IPS DF 4.7 (cell line): ENCODE results near the gene TMEM165.
"Not testable (repeated sequence)": the region's sequence is repeated elsewhere in the genome, so short reads cannot be mapped to it uniquely, and the experiment has no call there.

Experiments used
- DNase-seq: peaks from one replicate; pipeline ENCODE4 v3.0.0-alpha.2; 2013; ENCODE audit warnings: low spot score; ENCODE audit errors: extremely low read depth

Gene TMEM165, protein sequence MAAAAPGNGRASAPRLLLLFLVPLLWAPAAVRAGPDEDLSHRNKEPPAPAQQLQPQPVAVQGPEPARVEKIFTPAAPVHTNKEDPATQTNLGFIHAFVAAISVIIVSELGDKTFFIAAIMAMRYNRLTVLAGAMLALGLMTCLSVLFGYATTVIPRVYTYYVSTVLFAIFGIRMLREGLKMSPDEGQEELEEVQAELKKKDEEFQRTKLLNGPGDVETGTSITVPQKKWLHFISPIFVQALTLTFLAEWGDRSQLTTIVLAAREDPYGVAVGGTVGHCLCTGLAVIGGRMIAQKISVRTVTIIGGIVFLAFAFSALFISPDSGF

DNA sequence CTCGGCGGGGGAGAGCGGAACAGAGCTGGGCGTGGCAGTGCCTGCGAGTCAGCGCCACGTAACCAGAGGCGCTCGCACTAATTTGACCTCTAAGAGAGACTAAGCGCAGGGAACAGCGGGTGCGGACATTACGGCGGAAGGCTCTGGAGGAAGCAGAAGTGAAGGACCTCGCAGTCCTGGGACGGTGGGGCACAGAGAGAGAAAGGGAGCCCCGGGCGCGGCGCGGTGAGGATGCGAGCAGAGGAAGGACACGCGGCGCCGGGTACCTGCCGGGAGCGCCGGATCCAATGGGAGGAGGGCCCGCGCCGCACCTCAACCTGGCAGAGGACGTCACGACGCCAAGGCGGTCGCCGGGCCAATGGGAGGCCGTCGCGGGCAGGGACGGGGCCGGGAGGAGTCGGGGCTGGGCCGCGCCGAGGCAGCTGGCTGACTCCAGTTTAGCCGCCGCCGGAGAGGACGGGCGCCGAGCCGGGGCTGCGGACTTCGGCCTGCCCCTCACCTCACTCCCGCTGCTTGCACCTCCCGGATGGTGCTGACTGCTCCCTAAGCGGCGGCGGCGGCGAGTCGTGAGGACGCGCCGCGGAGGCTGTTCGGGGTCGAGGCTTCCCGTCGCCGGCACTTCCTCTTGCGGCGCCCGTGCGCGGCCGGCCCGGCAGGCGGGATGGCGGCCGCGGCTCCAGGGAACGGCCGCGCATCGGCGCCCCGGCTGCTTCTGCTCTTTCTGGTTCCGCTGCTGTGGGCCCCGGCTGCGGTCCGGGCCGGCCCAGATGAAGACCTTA lies at the start of gene TMEM165:
Gene TMEM165, plus strand, starts transcription at position 429 of the 779 bp plus-strand sequence. Its CDS starts 233 bp downstream, at position 662.
- peak; percentile 22 for DNase-seq

DNA sequence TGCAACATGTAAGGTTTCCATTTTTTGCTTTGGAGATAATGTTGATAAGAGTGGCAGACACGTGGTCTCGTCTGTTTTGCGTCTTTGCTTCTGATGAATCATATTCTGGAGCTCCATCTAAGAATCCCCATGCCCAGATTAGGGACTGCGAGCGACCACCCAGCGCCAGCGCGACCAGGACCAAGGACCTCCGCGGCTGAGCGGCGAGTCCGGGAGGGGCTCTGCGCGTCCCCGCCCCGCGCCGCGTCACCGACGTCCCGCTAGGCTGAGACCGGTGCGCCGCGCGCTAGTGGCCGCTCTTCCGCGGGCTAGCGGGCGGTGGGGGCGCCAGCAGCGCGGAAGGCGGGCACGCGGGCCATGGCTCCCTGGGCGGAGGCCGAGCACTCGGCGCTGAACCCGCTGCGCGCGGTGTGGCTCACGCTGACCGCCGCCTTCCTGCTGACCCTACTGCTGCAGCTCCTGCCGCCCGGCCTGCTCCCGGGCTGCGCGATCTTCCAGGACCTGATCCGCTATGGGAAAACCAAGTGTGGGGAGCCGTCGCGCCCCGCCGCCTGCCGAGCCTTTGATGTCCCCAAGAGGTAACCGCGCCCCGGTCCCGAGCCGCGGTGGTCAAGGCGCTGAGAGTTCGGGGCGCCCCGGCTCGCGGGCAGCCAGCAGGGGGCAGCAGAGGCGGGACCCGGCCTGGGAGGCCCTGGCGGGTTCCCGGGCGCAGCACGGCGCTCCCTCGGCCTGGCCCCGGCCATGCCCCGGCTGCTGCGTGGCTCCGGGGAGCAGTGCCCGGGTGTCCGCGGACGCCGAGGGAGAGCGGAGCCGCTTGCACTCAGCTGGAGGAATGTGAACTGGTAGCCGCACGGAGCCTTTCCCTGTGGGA lies 49.5 kb upstream of the TMEM165 start, which contains the start of gene SRD5A3:
Gene SRD5A3, plus strand, starts transcription at position 263 of the 871 bp plus-strand sequence. Its CDS starts 95 bp downstream, at position 358.
- no peak for DNase-seq

DNA sequence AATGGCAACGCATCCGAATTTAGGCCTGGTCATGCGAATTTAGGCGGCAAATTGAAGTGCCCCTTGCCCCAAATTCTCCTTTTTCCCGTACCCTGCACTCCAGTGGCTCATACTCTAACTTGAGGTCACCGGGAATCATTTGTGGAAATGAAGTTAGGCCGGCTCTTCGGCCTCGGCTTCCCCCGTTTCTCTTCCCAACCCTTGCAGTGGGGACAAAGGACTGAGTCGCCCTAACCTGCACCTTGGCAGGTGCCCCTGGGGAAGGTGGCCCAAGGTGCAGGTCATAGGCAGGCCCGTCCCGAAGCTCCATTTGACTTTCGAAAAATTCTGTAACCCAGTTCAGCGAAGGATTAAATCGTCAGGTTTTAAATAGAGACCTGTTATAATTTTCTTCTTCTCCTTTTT lies 48.9 kb upstream of the TMEM165 start:
- no peak for DNase-seq

DNA sequence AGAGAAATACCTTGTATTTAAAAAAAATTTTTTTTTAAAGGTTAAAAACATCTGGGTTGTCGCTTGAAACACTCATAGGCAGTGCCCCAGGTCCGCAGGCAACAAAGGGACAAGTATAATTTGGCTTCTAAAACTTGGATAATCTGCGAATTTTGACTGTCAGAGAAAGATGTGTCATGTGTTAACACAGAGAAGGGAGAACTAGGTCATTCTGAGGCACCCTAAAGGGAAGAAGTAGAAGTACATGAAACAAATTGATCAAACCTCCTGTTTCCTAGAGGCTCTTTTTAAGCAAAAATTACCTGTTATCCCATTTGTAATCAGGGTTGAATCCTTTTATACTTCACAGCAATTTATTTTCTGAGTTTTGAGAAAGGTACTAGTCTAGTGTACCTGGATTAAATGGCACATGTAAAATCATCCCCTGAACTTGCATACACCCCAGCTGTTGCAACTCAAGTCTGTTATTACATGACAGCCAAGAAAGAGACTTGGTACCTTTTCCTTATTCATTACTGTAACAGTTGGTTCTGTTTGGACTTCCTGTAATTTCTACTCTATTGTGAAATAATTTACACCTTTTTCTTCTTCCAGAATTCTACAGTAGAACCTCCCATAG lies 48.0 kb upstream of the TMEM165 start:
- no peak for DNase-seq

DNA sequence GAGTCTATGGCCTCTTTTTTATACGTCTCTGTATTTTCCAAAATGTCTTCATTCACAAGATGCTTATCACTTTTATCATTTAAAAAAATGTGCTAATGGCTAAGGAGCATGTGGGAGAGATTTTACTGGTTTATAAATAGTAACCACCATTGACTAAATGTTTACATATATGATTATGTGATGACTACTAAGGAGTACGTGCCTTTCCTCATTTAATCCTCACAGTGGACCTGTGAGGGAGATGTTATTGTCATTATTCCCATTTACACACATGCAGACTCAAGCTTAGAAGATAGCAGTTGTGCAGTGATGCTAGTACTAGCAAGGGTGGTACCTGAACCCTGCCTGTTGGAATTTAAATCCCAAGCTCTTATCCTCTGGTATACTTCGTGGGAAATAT lies 47.3 kb upstream of the TMEM165 start:
- DNase-seq = no peak

DNA sequence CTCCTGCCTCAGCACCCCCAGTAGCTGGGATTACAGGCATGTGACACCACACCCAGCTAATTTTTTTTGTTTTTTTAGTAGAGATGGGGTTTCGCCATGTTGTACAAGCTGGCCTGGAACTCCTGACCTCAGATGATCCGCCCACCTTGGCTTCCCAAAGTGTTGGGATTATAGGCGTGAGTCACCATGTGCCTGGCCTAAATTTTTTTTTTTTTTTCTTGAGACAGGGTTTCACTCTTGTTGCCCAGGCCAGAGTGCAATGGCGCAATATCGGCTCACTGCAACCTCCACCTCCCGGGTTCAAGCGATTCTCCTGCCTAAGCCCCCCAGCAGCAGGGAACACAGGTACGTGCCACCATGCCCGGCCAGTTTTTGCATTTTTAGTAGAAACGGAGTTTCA lies 44.9 kb upstream of the TMEM165 start:
- DNase-seq = not testable (repeated sequence)

DNA sequence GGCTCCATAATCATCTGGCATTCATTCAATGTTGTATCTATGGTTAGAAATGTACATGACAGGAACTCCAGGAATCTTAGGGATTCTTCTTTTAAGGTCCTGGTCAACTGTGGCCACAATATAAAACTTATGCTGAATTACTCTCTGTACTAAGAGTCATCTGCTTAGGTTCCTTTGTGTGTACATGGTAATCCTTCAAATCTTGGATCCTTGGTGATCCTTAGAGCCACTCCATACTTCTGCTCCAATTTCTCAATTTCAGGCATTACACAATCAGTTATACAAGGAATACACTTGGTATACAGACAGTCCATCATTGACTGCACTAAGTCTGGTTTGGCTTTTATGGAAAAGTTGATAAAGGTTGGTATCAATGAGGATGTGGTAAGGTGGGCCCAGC lies 43.9 kb upstream of the TMEM165 start:
- no peak for DNase-seq

DNA sequence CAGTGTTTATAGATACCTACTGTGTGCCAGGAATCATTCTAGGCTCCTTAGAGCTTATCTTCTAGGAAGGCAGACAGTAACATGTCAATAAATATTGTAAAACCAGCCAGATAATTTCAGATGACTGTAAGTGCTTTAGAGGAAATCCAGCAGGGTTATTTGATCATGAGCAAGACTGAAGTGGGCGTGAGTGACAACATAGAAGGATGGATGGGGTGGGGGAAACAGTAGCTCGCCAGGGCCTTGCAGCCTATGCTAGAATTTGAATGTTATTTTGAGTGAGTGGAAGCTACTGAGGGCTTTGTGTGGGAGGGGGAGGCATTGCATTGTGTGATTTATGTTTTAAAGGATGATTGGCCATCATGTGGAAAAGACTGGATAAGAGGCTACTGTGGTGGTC lies 43.0 kb upstream of the TMEM165 start:
- DNase-seq = no peak

DNA sequence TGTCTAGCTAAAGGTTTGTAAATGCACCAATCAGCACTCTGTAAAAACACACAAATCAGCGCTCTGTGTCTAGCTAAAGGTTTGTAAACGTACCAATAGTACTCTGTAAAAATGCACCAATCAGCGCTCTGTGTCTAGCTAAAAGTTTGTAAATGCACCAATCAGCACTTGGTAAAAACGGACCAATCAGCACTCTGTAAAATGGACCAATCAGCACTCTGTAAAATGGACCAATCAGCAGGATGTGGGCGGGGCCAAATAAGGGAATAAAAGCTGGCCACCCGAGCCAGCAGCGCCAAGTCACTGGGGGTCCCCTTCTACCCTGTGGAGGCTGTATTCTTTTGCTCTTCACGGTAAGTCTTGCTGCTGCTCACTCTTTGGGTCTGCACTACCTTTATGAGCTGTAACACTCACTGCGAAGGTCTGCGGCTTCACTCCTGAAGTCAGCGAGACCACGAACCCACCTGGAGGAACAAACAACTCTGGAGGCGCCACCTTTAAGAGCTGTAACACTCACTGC lies 42.5 kb upstream of the TMEM165 start:
- DNase-seq = not testable (repeated sequence)

DNA sequence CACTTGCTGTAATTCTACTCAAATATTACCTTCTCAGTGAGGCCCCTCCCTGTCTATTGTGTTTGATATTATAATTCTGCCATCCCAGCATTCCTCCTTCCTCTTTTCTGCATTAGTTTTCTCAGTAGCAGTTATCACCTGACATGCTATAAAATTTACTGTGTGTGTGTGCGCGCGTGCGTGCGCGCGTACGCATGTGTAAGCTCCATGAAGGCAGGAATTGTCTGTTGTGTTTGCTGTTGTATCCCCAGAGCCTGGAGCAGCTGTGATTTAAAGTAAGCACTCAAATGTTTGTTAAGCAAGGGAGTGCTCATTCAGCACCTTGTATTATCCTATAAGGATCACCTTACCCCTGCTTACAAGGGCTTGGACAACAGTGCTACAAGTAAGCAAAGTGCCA lies 41.1 kb upstream of the TMEM165 start:
- no peak for DNase-seq

DNA sequence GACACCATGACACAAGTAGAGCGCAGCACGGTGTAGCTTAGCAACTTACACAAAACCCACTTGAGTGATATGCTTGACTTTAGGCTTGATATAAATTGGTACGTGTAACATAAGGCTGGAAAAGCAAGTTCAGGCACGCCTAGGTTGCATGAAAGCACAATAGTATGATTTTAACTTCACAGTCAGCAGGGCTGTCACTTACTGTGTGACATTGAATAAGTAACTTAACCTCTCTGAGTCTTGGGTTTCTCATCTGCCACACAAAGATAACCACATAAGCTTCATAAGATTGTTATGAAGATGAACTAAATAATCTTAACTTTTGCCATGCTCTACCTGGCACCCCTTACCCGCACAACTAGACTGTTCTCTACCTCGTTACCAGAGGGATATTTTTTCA lies 40.2 kb upstream of the TMEM165 start:
- DNase-seq = no peak

DNA sequence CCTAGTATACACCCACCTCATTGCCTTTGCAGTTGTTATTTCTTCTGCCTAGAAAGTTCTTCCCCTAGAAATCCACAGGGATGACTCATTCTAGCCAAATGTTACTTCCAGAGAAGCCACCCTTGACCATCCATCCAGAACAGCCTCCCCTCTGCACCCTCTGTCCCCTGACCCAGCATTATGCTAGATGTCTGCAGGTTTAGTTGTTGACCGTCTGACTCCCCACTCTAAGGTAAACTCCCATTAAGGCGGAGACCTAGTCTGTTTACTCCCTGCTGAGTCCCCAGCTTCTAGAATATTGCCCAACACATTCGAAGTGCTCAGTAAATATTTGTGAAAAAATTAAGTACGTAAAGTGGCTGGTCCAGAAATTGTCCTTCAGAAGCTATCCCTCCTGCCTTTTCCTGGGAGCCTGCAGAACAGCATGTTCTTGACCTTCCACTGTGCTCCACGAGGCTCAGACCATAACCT lies 38.7 kb upstream of the TMEM165 start:
- no peak for DNase-seq

DNA sequence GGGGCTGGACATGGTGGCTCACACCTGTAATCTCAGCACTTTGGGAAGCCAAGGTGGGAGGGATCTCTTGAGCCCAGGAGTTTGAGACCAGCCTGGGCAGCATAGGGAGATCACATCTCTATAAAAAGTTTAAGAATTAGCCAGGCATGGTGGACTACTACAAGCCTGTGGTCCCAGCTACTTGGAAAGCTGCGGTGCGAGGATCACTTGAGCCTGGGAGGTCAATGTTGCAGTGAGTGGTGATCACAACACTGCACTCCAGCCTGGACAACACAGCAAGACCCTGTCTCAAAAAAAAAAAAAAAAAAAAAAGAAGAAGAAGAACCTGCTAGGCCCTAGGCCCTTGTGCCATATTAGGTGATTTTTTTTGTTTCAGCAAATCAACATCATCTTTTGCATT lies 37.5 kb upstream of the TMEM165 start:
- DNase-seq = no peak

DNA sequence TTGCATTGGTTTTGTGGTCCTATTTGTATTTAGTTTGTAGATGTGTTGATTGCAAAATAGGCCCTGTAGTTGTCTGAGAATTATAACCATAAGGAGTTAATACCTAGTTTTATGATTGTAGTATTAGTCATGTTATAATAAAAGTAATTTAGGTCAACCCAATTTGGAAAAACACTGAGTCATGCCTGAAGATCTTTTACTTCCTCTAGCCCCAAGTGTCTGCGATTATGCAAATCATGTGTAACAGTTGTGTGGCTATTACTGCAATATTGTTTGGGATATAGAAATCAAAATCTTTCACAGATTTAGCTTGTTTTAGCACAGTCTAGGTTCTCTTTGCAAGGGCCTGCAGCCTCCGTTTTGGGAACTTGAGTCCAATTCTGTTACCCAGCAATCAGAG lies 37.1 kb upstream of the TMEM165 start:
- DNase-seq = no peak

DNA sequence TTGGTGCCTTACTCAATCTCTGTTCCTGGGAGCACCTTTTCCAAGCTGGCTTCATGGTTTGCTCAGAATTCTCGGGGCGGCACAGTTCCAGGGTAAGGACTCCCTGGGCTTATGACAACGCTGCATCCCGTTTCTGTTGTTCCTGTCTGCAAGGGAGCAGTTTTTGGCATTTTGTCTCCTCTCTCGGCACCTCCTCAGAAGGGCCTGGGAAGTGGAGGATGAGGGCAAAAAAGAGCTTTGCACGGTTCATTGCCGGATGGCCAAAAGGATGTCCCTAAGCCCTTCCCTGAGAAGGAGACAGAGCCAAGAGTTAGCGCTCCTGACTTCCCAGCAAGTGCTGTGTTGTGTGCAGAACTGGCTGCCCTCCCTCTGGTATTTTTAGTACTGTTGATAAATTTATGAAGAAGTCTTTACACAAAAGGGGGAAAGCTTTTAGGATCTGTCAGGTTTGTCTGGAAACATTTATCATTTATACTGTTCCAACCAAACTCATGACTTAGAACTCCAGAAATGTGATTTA lies 36.3 kb upstream of the TMEM165 start:
- DNase-seq = no peak

DNA sequence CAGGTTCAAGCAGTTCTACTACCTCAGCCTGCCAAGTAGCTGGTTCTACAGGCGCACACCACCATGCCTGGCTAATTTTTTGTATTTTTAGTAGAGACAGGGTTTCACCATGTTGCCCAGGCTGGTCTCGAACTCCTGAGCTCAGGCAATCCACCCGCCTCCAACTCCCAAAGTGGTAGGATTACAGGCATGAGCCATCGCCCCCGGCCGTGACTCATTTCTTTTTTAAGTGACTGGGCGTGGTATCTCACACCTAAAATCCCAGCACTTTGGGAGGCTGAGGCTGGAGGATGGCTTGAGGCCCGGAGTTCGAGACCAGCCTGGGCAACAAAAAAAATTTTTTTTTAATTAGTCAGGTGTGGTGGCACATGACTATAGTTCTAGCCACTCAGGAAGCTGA lies 32.8 kb upstream of the TMEM165 start:
- DNase-seq = not testable (repeated sequence)

DNA sequence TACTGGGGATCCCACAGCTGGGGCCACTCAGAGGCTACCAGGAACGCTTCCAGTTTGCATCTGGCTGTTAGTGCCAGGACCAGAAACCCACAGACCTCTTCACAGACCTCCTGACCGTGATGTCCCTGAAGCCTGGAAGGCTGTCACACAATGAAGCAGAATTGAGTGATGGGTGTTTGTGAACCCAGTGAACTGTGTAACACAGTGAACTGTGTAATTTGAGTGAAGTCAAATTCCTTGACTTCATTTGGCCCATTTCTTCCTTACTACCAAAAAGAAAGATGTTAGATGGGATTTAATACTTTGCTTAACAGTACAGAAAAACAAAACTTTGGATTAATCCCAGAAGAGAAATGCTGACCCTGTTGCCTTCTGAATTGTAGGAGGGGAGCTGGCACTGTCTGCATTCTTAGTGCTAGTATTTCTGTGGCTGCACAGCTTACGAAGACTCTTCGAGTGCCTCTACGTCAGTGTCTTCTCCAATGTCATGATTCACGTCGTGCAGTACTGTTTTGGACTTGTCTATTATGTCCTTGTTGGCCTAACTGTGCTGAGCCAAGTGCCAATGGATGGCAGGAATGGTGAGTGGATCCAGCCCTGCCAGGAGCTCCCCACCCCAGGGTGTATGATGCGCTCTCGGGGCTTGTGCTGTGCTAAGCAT lies 31.9 kb upstream of the TMEM165 start:
- no peak for DNase-seq

DNA sequence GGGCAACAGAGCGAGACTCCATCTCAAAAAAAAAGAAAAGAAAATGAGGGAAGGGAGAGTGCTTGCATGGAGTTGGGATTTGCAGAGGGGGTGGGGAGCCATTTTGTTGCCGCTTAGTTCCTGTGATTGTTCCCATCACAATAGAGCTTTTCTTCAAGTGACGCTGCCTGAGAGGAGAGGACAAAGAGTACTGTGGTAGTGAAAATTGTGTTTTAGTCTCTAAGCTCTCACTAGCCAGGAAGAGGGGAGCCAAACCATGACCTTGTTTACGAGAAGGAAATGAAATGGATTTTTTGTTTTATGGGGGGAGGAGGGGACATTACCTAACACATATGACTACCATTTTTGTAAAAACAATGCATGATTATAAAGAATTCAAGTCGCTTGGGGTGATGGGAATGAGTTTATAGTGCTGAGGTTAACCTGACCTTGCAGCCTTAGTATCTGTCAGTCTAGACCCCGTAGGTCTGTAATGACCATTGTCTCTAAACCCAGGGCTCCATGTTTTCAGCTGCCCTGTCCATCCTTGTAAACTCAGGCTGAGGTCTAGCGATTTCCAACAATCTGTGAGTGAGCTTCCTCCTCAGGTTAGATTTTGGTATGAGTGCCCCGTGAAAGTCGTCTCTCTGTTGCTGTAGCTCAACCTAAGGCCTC lies 30.9 kb upstream of the TMEM165 start:
- DNase-seq = no peak

DNA sequence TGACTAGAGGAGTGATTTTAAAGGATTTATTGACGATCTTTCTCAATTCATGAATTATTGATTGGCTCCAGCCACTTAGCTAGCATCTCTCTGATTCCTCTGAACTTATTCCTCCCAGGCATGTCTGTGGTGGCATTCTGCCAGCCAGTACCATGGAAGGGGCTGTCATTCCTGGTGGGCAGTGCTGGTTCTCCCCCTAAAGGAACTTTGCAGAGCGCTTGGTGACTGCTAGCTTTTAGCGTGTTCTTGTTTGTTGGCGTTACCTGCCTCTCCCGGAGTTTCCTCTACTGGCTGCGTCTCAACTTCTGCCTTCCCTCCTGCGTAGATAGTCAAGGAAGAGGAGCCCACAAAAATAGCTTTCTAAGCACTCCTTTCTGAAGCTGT lies 30.4 kb upstream of the TMEM165 start:
- no peak for DNase-seq

DNA sequence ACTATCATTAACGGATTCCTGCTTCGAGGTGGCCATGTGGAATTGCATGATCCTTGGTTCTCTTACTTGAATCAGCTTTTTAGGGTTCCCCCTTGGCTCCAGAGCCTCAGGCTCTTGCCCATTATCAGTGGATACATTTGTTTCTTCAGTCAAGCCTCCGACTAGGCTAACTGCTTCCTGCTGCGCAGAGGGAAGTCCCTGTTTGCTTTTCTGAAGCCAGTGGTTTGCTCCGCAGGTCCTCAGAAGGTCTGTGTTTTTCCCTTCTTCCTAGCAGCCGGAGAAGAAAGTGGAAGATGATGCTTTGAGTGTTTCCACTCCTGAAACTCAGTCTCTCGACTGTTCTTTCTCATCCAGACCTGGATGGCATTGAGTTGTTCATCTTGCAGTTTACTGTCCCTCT lies 29.1 kb upstream of the TMEM165 start:
- DNase-seq = no peak
